Spleen (tissue), 7 donors: ENCODE results near the gene TKT.

ENCODE experiments used
- POLR2A ChIP-seq, 3 donors: fragments of 450-650 bp; IDR thresholded peaks; one replicate each; pipeline ENCODE4 v1.5.1; 2017; ENCODE audit warnings: antibody characterized with exemption in 3 of 3, mild to moderate bottlenecking in 1 of 3
- TF ChIP-seq, protein P1 (sequence below), 11 experiments: fragments of 200-600 bp in 7 of 11; fragments of 450-650 bp in 4 of 11; sonication (generic) in 4 of 11; IDR thresholded peaks in 8 of 11; conservative IDR thresholded peaks in 3 of 11; 1 replicate in 7 of 11; 2 replicates in 4 of 11; pipeline versions ENCODE4 v1.4.0 to v1.8.0; 2016 to 2021; ENCODE audit warnings: antibody characterized with exemption in 11 of 11, inconsistent platforms in 4 of 11, mild to moderate bottlenecking in 1 of 11
- donor health status: DM: no; HTN: no; CAD: no; lungs with moderate emphysema.
- donor health status: DM: no; HTN: no; CAD: no.
- donor health status: DM: no; HTN: no; CAD: no.

- TF ChIP-seq, protein P1, sequence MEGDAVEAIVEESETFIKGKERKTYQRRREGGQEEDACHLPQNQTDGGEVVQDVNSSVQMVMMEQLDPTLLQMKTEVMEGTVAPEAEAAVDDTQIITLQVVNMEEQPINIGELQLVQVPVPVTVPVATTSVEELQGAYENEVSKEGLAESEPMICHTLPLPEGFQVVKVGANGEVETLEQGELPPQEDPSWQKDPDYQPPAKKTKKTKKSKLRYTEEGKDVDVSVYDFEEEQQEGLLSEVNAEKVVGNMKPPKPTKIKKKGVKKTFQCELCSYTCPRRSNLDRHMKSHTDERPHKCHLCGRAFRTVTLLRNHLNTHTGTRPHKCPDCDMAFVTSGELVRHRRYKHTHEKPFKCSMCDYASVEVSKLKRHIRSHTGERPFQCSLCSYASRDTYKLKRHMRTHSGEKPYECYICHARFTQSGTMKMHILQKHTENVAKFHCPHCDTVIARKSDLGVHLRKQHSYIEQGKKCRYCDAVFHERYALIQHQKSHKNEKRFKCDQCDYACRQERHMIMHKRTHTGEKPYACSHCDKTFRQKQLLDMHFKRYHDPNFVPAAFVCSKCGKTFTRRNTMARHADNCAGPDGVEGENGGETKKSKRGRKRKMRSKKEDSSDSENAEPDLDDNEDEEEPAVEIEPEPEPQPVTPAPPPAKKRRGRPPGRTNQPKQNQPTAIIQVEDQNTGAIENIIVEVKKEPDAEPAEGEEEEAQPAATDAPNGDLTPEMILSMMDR (IDR thresholded peaks at IDR 0.05 in 8 of 11, conservative IDR thresholded peaks at IDR 0.05 in 3 of 11), result no peak
- no peak for TF ChIP-seq POLR2A (IDR thresholded peaks at IDR 0.05)
Measured at GRCh38 chr3:53190659-53191058, 65.2 kb downstream of the TKT start.
